ENCODE measurements around the gene BRAT1.
"Not testable (repeated sequence)": the region's sequence is repeated elsewhere in the genome, so short reads cannot be mapped to it uniquely, and the experiment has no call there.

Gene BRAT1

DNA sequence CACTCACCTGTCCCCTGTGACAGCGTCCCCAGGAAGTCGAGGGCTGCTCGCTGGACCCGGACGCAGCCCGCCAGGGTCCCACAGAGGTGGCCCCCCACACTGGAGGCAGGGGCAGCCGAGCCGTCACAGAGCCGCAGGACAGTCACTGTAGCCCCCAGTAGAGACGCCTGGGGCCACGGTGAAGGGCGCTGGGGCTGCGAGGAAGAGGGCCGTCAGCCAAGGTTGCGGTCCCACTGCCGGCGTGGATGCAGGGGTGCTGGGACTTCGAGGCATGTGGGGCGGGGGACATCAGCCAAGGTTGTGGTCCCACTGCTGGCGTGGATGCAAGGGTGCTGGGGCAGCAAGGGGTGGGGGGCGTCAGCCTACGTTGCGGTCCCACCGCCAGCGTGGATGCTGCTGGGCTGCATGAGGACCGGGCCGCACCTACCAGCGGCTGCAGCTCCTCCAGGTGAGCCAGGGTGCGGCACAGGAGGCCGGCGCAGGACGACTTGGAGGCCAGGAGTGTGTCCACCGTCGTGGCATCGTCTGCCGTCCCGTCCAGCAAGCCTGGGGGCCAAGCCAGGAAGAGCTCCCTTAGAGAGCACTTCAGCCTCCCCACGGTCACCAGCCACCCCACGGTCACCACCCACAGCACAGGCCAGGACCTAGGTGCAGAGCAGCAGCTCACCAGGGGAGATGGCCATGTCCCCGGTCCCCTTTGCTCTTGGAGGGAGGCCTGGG is 13.9 kb downstream of the BRAT1 start:
- H3K4me3 ChIP-seq (ENCODE audit: low read length): no peak overlapping the region
- DNase-seq (ENCODE audit: low read depth, low spot score): no peak

DNA sequence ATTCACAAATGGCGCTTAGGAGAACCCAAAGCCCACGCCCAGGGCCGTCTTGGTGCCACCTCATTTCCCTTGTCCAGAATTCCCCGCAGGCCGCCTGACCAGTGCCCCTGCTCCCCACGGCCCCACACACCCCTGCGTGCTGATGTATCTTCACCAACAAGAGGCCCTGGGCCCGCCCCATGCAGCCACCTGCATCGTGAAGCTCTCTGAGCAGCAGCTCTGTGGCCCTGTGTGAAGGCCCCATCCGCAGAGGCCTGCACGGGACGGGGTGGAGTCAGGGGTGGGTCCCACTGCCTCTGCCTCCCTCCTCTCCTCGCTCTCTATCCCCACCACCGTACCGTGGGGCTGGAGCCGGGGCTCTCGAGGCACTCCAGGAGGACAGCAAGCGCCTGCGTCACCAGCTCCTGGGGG is 14.7 kb downstream of the BRAT1 start:
- DNase-seq (ENCODE audit: low read depth, low spot score): no peak
- H3K4me3 ChIP-seq (ENCODE audit: low read length): no peak overlapping the region

DNA sequence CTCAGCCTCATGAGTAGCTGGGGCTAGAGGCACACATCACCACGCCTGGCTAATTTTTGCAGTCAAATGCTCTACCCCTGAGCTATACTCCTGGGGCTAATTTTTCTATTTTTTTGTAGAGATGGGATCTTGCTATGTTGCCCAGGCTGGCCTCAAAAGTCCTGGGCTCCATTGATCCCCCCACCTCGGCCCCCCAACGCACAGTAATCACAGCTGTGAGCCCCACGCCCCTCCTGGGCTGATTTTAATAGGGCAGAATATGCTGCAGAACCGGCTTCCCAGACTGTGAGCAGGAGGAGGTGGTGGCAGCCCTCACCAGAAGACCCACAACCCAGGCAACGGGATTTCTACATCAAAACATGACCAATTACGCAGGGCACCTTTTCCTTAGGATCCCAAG is 15.2 kb downstream of the BRAT1 start:
- no peak for DNase-seq (ENCODE audit: low read depth, low spot score)
- H3K4me3 ChIP-seq (ENCODE audit: low read length): no peak overlapping the region

DNA sequence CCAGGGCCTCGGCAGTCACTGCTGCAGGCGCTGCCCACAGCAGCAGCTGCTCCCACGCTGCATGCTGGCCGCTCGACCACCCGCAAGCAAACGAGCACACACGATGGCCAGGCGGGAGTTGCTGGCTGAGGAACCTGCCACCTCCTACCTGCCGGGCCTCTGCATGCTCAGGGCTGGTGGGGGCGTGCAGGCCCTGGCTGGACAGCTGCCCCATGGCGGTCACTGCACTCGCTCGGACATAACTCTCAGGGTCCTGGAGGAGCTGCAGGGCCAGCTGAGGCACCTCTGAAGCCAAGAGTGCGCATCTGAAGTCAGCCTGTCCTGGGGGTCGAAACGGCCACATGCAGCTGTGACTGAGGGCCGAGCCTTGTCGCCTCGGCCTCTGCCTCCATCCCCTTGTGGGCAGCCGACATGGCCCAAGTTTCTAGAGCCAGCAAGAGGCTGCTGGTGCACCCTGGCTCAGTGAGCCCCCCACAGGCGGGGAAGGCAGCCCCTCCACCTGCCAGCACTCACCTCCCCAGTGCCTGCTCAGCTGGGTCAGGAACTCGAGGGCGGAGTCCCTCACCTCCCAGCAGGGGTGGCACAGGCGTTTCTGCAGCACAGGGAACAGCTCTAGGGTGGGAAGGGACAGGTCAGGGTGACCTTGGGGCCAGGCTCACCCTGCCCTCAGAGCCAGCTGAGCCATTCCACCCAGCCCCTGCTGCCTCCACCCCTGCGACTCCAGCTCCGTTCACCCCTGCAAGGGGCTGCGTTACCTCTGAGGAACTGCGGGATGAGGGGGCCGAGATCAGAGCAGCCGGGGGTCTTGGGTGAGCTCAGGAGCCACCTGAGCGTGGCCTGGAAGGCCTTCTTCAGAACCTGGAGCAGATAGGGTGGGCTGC is 16.1 kb downstream of the BRAT1 start:
- H3K4me3 ChIP-seq (ENCODE audit: low read length): no peak overlapping the region
- no peak for DNase-seq (ENCODE audit: low read depth, low spot score)

- DNase-seq (ENCODE audit: low read depth, low spot score): no peak
- no peak overlapping the region for H3K4me3 ChIP-seq (ENCODE audit: low read length)
Measured at GRCh38 chr7:2537981-2538851, 17.1 kb downstream of the BRAT1 start.

DNA sequence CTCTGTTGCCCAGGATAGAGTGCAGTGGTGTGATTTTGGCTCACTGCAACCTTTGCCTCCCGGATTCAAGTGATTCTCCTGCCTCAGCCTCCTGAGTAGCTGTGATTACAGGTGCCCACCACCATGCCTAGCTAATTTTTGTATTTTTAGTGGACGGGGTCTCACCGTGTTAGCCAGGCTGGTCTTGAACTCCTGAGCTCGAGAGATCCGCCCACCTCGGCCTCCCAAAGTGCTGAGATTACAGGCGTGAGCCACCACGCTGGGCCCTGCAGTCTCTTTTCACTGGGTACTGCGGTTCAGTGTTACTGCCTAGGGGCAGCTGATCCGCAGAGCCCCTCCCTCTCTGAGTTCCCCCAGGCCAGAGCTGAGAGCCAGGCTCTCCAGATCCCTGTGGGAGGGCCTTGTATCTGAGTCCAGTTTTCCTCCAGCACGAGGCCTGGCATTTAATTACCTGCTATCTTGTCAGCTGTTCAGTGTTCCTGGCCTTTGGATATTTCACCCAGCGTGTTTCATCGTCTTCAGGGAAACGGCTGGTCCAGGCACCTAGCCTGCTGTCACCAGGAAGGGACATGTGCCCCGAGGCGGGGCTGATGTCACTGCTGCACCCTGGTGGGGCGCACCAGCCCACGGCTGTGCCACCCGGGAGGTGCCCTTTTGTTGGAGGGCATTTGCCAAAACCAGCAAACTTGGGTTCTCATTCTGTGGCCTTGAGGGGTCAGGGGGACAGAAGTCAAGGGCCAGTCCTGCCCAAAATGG is 19.3 kb downstream of the BRAT1 start:
- H3K4me3 ChIP-seq (ENCODE audit: low read length); DNase-seq (ENCODE audit: low read depth, low spot score): not testable (repeated sequence)

- not testable (repeated sequence) for DNase-seq (ENCODE audit: low read depth, low spot score); H3K4me3 ChIP-seq (ENCODE audit: low read length)
Measured at GRCh38 chr7:2534214-2534613, 21.1 kb downstream of the BRAT1 start.

DNA sequence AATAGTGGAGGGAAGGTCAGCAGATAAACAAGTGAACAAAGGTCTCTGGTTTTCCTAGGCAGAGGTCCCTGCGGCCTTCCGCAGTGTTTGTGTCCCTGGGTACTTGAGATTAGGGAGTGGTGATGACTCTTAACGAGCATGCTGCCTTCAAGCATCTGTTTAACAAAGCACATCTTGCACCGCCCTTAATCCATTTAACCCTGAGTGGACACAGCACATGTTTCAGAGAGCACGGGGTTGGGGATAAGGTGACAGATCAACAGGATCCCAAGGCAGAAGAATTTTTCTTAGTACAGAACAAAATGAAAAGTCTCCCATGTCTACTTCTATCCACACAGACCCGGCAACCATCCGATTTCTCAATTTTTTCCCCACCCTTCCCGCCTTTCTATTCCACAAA is 21.8 kb downstream of the BRAT1 start:
- not testable (repeated sequence) for H3K4me3 ChIP-seq (ENCODE audit: low read length); DNase-seq (ENCODE audit: low read depth, low spot score)

- not testable (repeated sequence) for H3K4me3 ChIP-seq (ENCODE audit: low read length); DNase-seq (ENCODE audit: low read depth, low spot score)
Measured at GRCh38 chr7:2532816-2533215, 22.5 kb downstream of the BRAT1 start.

DNA sequence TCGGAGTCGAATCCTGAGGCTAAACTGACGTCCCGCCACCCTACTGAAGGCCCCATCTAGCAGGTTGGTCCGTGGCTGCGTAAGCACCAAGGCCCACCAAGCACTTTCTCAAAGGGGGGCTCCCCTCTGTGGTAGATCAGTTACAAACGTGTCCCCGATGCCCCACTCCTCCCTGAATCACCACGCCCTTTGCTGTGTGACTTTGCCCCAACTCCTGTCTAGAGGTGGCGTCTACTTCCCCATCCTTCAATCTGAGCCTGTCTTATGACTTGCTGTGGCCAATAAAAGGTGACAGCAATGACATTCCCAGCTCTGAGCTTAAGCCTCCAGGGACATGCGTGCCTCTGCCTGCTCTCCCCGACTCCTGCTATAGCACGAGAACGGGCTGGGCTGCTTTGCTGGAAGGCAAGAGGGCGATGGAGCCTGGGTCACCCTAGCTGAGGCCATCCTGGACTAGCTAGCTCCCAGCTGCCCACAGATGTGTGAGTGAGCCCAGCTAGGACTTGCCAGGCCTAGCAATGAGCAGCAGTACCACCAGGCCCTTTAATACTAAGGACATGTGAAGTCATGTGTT is 23.0 kb downstream of the BRAT1 start:
- not testable (repeated sequence) for DNase-seq (ENCODE audit: low read depth, low spot score); H3K4me3 ChIP-seq (ENCODE audit: low read length)

DNA sequence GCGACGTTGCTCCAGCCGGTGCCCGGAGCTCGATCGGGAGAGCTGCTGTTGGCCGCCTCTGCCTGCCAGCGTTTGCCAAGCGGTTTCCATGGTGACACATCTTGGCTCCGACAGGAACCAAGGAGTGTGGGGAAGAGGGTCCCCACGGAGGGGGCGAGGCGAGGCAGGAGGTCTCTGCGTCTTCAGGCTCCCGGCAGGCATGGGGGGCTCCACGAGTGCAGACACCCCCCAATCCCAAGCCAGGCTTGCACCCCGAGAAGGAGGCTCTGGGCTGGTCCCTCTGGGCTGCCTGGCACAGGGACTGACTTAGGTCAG is 23.6 kb downstream of the BRAT1 start:
- not testable (repeated sequence) for H3K4me3 ChIP-seq (ENCODE audit: low read length); DNase-seq (ENCODE audit: low read depth, low spot score)

- H3K4me3 ChIP-seq (ENCODE audit: low read length); DNase-seq (ENCODE audit: low read depth, low spot score): not testable (repeated sequence)
Measured at GRCh38 chr7:2530994-2531795, 24.1 kb downstream of the BRAT1 start.

GRCh38 chr7:2530071-2530987 is 25.0 kb downstream of the BRAT1 start:
- H3K4me3 ChIP-seq (ENCODE audit: low read length): no peak overlapping the region
- DNase-seq (ENCODE audit: low read depth, low spot score): peak; percentile 47

GRCh38 chr7:2529161-2530070 is 25.9 kb downstream of the BRAT1 start:
- H3K4me3 ChIP-seq (ENCODE audit: low read length): no peak overlapping the region
- DNase-seq (ENCODE audit: low read depth, low spot score): no peak

GRCh38 chr7:2528481-2529095 is 26.7 kb downstream of the BRAT1 start:
- no peak overlapping the region for H3K4me3 ChIP-seq (ENCODE audit: low read length)
- DNase-seq (ENCODE audit: low read depth, low spot score): no peak

Data from Jurkat, Clone E6-1 (cell line).